GM12873 (cell line): ENCODE measurements around the gene CST4.

ENCODE experiments used
- CTCF ChIP-seq: IDR thresholded peaks from 2 replicates; pipeline ENCODE4 v1.5.1; 2012; ENCODE audit warnings: low read depth, mild to moderate bottlenecking, moderate library complexity, low read length, control low read depth; ENCODE audit not compliant: insufficient read depth; ENCODE audit errors: missing control alignments

Gene CST4

GRCh38 chr20:23686046-23686750 is 2.6 kb downstream of the CST4 start:
- TF ChIP-seq CTCF, result no peak

- no peak for TF ChIP-seq CTCF
Observed at GRCh38 chr20:23684261-23684660, 4.6 kb downstream of the CST4 start.

- TF ChIP-seq CTCF, result no peak
Observed at GRCh38 chr20:23683807-23684206, 5.0 kb downstream of the CST4 start.

- TF ChIP-seq CTCF, result no peak
Observed at GRCh38 chr20:23683281-23683680, 5.6 kb downstream of the CST4 start.

GRCh38 chr20:23680146-23680545 is 8.7 kb downstream of the CST4 start:
- TF ChIP-seq CTCF, result no peak

GRCh38 chr20:23679133-23680092 is 9.4 kb downstream of the CST4 start:
- no peak for TF ChIP-seq CTCF

- TF ChIP-seq CTCF, result no peak
Observed at GRCh38 chr20:23673209-23673608, 15.6 kb downstream of the CST4 start.
